Head of caudate nucleus (tissue), 42 donors: ENCODE results near the gene FAM209A.
A peak's percentile ranks its signal among the peaks of the same experiment; 100 is the strongest.
"Not testable (repeated sequence)": the region's sequence is repeated elsewhere in the genome, so short reads cannot be mapped to it uniquely, and the experiment has no call there.

Source experiments
- DNase-seq, 42 donors: peaks; one replicate each; pipeline versions ENCODE4 v3.0.0 to v3.0.0-alpha.2; 2020 to 2021; ENCODE audit warnings: mixed read lengths in 7 of 42
- intact Hi-C: fragments of 100-400 bp; cut with DNase I; formaldehyde crosslinking; loops from one replicate; pipeline ENCODE4 v1.15.0; 2022

FAM209A gene

GRCh38 chr20:56524444-56524843 lies at the start of gene FAM209A:
Gene FAM209A (plus strand): TSS chr20:56524744. CDS start chr20:56524809, 65 bp downstream.
- DNase-seq, intact Hi-C loops: not testable (repeated sequence)

- intact Hi-C loops: no loop called here
Observed at GRCh38 chr20:56483970-56484369, 40.6 kb upstream of the FAM209A start.

GRCh38 chr20:56487216-56487615 lies 37.3 kb upstream of the FAM209A start:
- intact Hi-C loops: no loop called here
- peak in 4 of 42 donors; percentile 12 to 57 (median 18) for DNase-seq

More at GRCh38 chr20:56483970-56484369, 40.6 kb upstream of the FAM209A start:
- peak in 4 of 42 donors; percentile 12 to 49 (median 14) for DNase-seq

- intact Hi-C loops: no loop called here
Observed at GRCh38 chr20:56488566-56488965, 36.0 kb upstream of the FAM209A start.

GRCh38 chr20:56501116-56501515 lies 23.4 kb upstream of the FAM209A start:
- intact Hi-C loops: no loop called here
- DNase-seq: no peak

More at GRCh38 chr20:56488566-56488965, 36.0 kb upstream of the FAM209A start:
- DNase-seq: no peak

- no peak for DNase-seq
- intact Hi-C loops: no loop called here
Observed at GRCh38 chr20:56503916-56504315, 20.6 kb upstream of the FAM209A start.

GRCh38 chr20:56504373-56505005 lies 20.1 kb upstream of the FAM209A start:
- intact Hi-C loops: no loop called here

GRCh38 chr20:56506103-56506502 lies 18.4 kb upstream of the FAM209A start:
- intact Hi-C loops: no loop called here
- DNase-seq: no peak

More at GRCh38 chr20:56504373-56505005, 20.1 kb upstream of the FAM209A start:
- DNase-seq: no peak

GRCh38 chr20:56511926-56512325 lies 12.6 kb upstream of the FAM209A start:
- intact Hi-C loops: no loop called here
- DNase-seq: no peak

GRCh38 chr20:56513161-56514150 lies 11.1 kb upstream of the FAM209A start:
- intact Hi-C loops: no loop called here
- no peak for DNase-seq

GRCh38 chr20:56516631-56517030 lies 7.9 kb upstream of the FAM209A start:
- intact Hi-C loops: no loop called here
- DNase-seq: peak in 37 of 42 donors; percentile 11 to 79 (median 51)

GRCh38 chr20:56517211-56517610 lies 7.3 kb upstream of the FAM209A start:
- intact Hi-C loops: no loop called here
- no peak for DNase-seq

- peak in 1 of 42 donors; percentile 45 for DNase-seq
- intact Hi-C loops: no loop called here
Observed at GRCh38 chr20:56517641-56518040, 6.9 kb upstream of the FAM209A start.

- peak in 1 of 42 donors; percentile 34 for DNase-seq
- intact Hi-C loops: no loop called here
Observed at GRCh38 chr20:56518126-56518525, 6.4 kb upstream of the FAM209A start.

- intact Hi-C loops: no loop called here
- DNase-seq: no peak
Observed at GRCh38 chr20:56518721-56519398, 5.7 kb upstream of the FAM209A start.

GRCh38 chr20:56519551-56519950 lies 5.0 kb upstream of the FAM209A start:
- intact Hi-C loops: no loop called here
- no peak for DNase-seq

GRCh38 chr20:56520180-56520579 lies 4.4 kb upstream of the FAM209A start:
- intact Hi-C loops: no loop called here
- no peak for DNase-seq

GRCh38 chr20:56520746-56521354 lies 3.7 kb upstream of the FAM209A start:
- DNase-seq, intact Hi-C loops: not testable (repeated sequence)

GRCh38 chr20:56522311-56522710 lies 2.2 kb upstream of the FAM209A start:
- intact Hi-C loops: no loop called here
- DNase-seq: no peak
